Effector memory CD4-positive, alpha-beta T cell (primary cell): Measurements from ENCODE around the gene KREMEN2.
"Not testable (repeated sequence)": the region's sequence is repeated elsewhere in the genome, so short reads cannot be mapped to it uniquely, and the experiment has no call there.

ENCODE experiments used
- DNase-seq, 3 donors: peaks; one replicate each; pipeline ENCODE4 v3.0.0-alpha.2; 2020
- H3K27ac ChIP-seq: 2 replicates; pipeline ENCODE4 v1.7.0; 2013; ENCODE audit warnings: mild to moderate bottlenecking, low read length, moderate library complexity; ENCODE audit not compliant: insufficient read depth, poor library complexity, severe bottlenecking
- H3K27me3 ChIP-seq: replicated peaks from 2 replicates; pipeline ENCODE4 v1.7.0; 2013; ENCODE audit warnings: mild to moderate bottlenecking, low read length; ENCODE audit not compliant: insufficient read depth, control insufficient read depth, poor library complexity, severe bottlenecking
- H3K36me3 ChIP-seq: 2 replicates; pipeline ENCODE4 v1.7.0; 2013; ENCODE audit warnings: mild to moderate bottlenecking, low read length, moderate library complexity; ENCODE audit not compliant: control insufficient read depth, insufficient read depth
- H3K4me1 ChIP-seq: 2 replicates; pipeline ENCODE4 v1.7.0; 2013; ENCODE audit warnings: low read length, mild to moderate bottlenecking; ENCODE audit not compliant: control insufficient read depth, insufficient read depth, poor library complexity, severe bottlenecking
- H3K4me3 ChIP-seq: 2 replicates; pipeline ENCODE4 v1.7.0; 2013; ENCODE audit warnings: low read length, low read depth, mild to moderate bottlenecking; ENCODE audit not compliant: insufficient read depth, poor library complexity, severe bottlenecking
- H3K9me3 ChIP-seq: 2 replicates; pipeline ENCODE4 v1.7.0; 2013; ENCODE audit warnings: mild to moderate bottlenecking, low read length, moderate library complexity; ENCODE audit not compliant: control insufficient read depth

The KREMEN2 gene

DNA sequence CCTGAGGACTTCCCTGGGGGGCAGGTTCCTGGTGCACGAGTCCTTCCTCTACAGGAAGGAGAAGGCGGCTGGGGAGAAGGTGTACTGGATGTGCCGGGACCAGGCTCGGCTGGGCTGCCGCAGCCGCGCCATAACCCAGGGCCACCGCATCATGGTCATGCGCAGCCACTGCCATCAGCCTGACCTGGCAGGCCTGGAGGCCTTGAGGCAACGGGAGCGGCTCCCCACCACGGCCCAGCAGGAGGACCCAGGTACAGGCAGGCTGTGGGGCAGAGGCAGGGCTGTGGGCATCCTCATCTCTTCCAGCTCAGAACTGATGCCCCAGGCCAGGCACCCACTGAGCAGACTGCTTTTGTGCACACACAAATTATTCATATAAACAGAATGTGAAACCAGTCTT lies 25.9 kb upstream of the KREMEN2 start:
- Histone ChIP-seq H3K27ac (no peak overlapping the region), H3K36me3 (peaks cover 56% of the 10 kb centered on the region), H3K9me3 (no peaks in the 10 kb centered on the region), H3K4me1 (no peaks in the 10 kb centered on the region), H3K4me3 (no peak overlapping the region), H3K27me3 (no peaks in the 10 kb centered on the region)
- DNase-seq = no peak

DNA sequence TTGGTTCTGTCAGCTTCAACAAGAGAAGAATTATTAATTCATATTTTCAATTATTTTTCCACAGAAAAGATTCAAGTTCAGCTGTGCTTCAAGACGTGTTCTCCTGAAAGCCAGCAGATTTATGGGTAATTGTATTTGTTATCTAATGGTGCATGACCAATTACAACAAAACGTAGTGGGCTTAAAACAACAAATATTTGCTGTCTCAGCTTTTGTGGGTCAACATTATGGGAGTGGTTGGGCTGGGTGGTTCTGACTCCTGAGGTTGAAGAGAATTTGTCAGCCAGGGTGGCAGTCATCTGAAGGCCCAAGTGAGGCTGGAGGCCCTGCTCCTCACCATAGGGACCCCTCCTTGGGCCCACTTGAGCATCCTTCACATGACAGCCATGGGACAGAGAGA lies 24.1 kb upstream of the KREMEN2 start:
- Histone ChIP-seq H3K9me3 (no peaks in the 10 kb centered on the region), H3K4me3 (no peak overlapping the region), H3K4me1 (no peaks in the 10 kb centered on the region), H3K27me3 (no peaks in the 10 kb centered on the region), H3K27ac (no peak overlapping the region), H3K36me3 (peaks cover 44% of the 10 kb centered on the region)
- DNase-seq = no peak

DNA sequence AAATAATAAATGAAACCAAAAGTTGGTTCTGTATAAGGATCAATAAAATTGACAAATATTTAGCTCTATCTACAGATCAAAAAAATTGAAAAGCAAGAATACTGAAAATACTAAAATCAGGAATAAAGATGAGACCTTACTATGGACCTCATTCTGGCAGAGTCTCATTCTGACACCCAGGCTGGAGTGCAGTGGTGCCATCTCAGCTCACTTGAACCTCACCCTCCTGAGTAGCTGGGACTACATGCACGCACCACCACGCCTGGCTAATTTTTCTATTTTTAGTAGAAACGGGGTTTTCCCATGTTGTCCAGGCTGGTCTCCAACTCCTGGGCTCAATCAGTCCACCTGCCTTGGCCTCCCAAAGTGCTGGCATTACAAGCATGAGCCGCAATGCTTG lies 22.0 kb upstream of the KREMEN2 start:
- no peaks in the 10 kb centered on the region for H3K4me1 ChIP-seq
- H3K36me3 ChIP-seq = peaks cover 26% of the 10 kb centered on the region
- no peak overlapping the region for H3K27ac ChIP-seq
- H3K27me3 ChIP-seq = no peaks in the 10 kb centered on the region
- no peak for DNase-seq
- H3K4me3 ChIP-seq = no peak overlapping the region
- H3K9me3 ChIP-seq = no peaks in the 10 kb centered on the region

DNA sequence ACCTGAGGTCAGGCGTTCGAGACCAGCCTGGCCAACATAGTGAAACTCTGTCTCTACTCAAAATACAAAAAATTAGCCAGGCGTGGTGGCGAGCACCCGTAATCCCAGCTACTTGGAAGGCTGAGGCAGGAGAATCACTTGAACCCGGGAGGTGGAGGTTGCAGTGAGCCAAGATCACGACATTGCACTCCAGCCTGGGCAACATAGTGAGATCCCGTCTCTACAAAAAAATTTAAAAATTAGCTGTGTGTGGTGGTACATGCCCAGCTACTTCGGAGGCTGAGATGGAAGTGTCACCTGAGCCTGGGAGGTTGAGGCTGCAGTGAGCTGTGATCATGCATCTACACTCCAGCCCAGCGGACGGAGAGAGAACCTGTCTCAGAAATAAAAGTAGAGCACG lies 20.4 kb upstream of the KREMEN2 start:
- not testable (repeated sequence) for H3K9me3 ChIP-seq, DNase-seq, H3K27me3 ChIP-seq, H3K4me3 ChIP-seq, H3K27ac ChIP-seq, H3K4me1 ChIP-seq
- H3K36me3 ChIP-seq = peaks cover 14% of the 10 kb centered on the region

DNA sequence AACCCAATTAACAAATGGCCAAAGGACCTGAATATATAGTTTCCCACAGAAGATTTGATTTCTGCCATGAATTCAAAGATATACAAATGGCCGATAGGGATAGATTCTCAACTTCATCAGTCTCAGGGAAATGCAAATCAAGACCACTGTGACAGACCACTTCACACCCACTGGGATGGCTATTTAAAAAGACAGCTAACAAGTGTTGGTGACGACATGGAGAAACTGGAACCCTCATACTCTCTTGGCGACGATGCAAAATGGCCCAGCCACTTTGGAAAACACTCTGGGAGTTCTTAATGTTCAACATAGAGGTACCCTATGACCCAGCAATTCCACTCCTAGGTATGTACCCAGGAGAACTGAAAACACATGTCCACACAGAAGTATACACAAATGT lies 17.4 kb upstream of the KREMEN2 start:
- no peaks in the 10 kb centered on the region for H3K4me1 ChIP-seq
- H3K36me3 ChIP-seq = peaks cover 9% of the 10 kb centered on the region
- DNase-seq = no peak
- H3K27me3 ChIP-seq = no peaks in the 10 kb centered on the region
- no peak overlapping the region for H3K4me3 ChIP-seq
- H3K9me3 ChIP-seq = no peaks in the 10 kb centered on the region
- no peak overlapping the region for H3K27ac ChIP-seq

DNA sequence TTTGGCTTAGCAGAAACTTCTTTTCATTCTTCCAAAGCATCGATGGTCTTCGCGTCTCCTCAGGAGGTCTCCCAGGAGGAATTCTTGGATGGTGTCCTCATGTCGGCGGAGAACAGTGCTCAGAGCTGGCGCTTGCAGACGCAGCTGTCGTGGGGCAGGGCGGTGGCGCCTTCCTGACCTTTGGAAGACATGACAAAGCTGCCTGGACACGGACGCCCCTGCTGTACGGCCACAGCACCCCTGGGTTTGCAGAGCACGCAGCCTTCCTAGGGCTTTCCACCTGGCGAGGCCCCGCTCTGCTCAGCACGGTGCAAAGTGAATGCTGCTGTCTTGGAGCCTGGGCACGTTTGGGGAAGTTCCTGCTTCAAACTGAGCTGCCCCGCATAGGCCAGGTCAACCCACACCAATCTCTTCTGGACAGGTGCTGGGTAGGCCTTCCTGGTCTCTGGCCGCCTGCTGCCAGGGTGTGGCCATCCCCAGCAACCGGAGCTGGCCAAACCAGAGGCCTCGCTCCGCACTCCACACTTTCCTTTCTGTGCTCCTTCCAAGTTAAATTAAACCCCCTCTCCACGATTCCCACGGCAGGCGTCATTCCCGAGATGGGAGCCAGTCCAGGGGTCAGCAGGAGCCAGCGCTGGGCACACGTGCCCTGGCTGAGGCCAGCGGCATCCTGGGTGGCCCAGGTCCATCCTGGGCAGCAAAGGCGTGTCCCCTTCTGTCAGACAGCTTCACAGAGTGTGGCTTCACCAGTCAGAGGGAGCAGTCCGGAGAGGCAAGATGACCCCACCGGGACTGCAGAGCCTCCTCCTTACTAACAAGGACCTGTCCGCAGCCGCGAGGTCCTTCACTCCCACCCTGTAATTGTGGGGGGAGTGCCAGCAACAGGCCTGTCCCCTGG lies 15.0 kb upstream of the KREMEN2 start:
- H3K4me1 ChIP-seq = no peaks in the 10 kb centered on the region
- H3K27ac ChIP-seq = no peak overlapping the region
- no peak for DNase-seq
- H3K9me3 ChIP-seq = no peaks in the 10 kb centered on the region
- peaks cover 4% of the 10 kb centered on the region for H3K36me3 ChIP-seq
- no peak overlapping the region for H3K4me3 ChIP-seq
- H3K27me3 ChIP-seq = no peaks in the 10 kb centered on the region

DNA sequence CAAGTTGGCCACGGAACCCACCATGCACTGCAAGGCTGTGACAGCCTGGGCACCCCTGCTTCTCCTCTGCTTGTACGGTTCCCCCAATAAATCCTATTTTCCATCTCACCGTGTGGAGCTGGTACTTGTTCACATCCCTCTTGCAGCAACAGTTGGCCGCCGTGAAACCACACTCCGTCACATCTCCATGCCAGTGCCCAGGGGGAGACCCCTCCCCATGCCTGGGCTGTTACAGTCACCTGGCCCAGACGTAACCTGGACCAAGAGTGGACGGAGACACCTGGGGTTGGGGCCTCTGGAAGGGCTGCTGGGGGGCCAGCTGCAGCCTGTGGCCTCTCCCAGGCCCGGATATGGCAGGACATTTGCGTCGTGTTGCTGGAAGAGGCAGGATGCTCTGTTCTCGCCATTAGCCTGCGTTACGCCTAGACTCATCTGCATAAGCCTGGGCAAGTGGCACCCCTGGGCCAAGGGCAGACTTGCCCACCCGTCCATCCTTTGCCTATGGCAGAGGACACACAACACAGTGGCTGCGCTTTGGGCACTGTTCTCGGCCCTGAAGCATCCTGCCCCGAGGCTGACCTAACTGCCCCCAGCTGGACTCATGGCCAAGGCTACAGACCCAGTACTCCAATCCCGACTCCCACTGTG lies 14.2 kb upstream of the KREMEN2 start:
- no peaks in the 10 kb centered on the region for H3K27me3 ChIP-seq
- H3K36me3 ChIP-seq = peaks cover 4% of the 10 kb centered on the region
- no peak overlapping the region for H3K4me3 ChIP-seq
- no peaks in the 10 kb centered on the region for H3K9me3 ChIP-seq
- no peak overlapping the region for H3K27ac ChIP-seq
- H3K4me1 ChIP-seq = no peaks in the 10 kb centered on the region
- no peak for DNase-seq

DNA sequence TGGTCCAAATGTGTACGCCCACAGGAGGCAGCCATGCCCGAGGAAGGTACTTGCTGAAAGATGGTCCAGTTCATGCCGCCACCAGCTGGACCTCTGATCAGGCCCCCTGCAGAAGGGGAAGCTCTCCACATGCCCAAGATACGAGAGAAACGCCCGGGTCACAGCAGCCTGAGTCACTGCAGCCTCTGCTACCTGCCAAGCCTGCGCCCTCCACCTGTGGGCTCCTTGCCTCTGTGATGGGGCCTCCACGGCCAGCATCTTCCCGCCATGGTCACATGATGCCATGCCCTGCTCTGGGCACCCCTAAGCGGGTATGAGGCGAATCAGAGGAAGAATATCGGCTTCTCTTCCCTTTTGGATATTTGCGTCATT lies 13.7 kb upstream of the KREMEN2 start:
- Histone ChIP-seq H3K36me3 (peaks cover 4% of the 10 kb centered on the region), H3K4me3 (no peak overlapping the region)
- no peak for DNase-seq

DNA sequence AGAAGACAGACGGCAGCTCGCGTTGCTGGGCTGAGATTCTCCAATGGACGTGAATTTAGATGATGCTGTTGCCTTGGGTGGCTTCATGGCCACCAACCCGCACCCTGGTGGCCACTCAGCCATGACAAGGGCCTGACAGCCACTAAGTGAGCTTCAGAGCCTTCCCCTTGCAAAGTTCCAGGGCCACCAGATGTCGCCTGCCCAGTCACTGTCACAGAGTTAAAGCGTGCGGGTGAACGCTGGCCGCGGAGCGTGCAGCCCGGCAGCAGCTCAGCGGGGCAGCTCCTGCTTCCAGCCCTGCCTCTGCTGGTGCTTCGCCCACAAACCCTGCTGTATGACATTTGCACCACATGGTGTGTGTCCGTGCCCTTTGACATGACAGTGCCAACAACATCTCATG lies 13.3 kb upstream of the KREMEN2 start:
- Histone ChIP-seq H3K4me3 (no peak overlapping the region), H3K36me3 (peaks cover 4% of the 10 kb centered on the region), H3K9me3 (no peaks in the 10 kb centered on the region), H3K27ac (no peak overlapping the region), H3K27me3 (peaks cover under 1% of the 10 kb centered on the region), H3K4me1 (no peaks in the 10 kb centered on the region)
- DNase-seq = no peak

More for the DNA sequence above, 13.7 kb upstream of the KREMEN2 start:
- Histone ChIP-seq H3K27me3 (no peaks in the 10 kb centered on the region), H3K4me1 (no peaks in the 10 kb centered on the region), H3K9me3 (no peaks in the 10 kb centered on the region), H3K27ac (no peak overlapping the region)

DNA sequence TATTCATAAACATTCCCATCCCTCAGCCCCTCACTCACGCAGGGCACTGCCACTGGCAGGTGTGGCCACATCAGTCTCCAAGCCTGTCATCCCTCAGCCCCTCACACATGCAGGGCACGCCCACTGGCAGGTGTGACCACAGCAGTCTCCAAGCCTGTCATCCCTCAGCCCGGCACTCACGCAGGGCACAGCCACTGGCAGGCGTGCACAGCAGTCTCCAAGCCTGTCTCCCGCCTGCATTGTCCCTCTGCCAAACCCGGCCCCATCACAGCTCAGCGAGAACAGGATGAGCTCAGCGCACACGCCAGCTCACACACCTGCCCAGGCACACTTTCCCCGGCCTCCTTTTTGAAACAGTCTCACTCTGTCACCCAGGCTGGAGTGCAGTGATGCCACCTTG lies 11.4 kb upstream of the KREMEN2 start:
- H3K4me3 ChIP-seq = no peak overlapping the region
- peaks cover 8% of the 10 kb centered on the region for H3K27me3 ChIP-seq
- DNase-seq = no peak
- no peaks in the 10 kb centered on the region for H3K4me1 ChIP-seq
- no peaks in the 10 kb centered on the region for H3K9me3 ChIP-seq
- no peak overlapping the region for H3K27ac ChIP-seq
- H3K36me3 ChIP-seq = peaks cover 4% of the 10 kb centered on the region
